GM10266 (cell line): ENCODE data around the gene G6PC3.
"Not testable (repeated sequence)": the region's sequence is repeated elsewhere in the genome, so short reads cannot be mapped to it uniquely, and the experiment has no call there.

Source experiments
- DNase-seq: peaks from one replicate; pipeline ENCODE4 v3.0.0; 2012; ENCODE audit errors: extremely low spot score
- TF ChIP-seq, protein P1 (sequence below): IDR thresholded peaks from 2 replicates; pipeline ENCODE4 v1.5.1; 2012; ENCODE audit warnings: mild to moderate bottlenecking, low read depth; ENCODE audit not compliant: control insufficient read depth, insufficient read depth; ENCODE audit errors: missing control alignments

G6PC3 gene

DNA sequence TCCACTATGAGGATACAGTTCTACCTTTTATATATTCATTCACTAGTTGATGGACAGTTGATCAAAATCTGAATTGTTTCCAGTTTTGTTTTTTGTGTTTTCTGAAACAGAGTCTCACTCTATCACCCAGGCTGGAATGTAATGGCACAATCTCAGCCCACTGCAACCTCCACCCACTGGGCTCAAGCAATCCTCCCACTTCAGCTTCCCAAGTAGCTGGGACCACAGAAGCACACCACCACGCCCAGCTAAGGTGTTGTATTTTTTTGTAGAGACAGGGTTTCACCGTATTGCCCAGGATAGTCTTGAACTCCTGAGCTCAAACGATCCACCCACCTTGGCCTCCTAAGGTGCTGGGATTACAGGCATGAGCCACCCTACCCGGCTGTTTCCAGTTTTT is 25.0 kb upstream of the G6PC3 start:
- TF ChIP-seq, protein P1, sequence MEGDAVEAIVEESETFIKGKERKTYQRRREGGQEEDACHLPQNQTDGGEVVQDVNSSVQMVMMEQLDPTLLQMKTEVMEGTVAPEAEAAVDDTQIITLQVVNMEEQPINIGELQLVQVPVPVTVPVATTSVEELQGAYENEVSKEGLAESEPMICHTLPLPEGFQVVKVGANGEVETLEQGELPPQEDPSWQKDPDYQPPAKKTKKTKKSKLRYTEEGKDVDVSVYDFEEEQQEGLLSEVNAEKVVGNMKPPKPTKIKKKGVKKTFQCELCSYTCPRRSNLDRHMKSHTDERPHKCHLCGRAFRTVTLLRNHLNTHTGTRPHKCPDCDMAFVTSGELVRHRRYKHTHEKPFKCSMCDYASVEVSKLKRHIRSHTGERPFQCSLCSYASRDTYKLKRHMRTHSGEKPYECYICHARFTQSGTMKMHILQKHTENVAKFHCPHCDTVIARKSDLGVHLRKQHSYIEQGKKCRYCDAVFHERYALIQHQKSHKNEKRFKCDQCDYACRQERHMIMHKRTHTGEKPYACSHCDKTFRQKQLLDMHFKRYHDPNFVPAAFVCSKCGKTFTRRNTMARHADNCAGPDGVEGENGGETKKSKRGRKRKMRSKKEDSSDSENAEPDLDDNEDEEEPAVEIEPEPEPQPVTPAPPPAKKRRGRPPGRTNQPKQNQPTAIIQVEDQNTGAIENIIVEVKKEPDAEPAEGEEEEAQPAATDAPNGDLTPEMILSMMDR, result no peak
- no peak for DNase-seq

DNA sequence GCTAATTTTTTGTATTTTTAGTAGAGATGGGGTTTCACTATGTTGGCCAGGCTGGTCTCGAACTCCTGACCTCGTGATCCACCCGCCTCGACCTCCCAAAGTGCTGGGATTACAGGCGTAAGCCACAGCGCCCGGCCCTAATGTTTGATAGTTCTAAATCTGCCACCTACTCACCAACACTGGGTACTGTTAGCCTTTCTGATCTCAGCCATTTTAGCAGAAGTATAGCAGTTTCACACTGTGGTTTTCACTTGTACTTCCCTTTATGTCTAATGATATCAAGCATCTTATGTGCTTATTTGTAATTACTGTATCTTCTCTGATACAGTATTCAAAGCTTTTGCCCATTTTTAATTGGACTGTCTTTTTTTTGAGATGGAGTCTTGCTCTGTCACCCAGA is 23.6 kb upstream of the G6PC3 start:
- DNase-seq, result not testable (repeated sequence)

DNA sequence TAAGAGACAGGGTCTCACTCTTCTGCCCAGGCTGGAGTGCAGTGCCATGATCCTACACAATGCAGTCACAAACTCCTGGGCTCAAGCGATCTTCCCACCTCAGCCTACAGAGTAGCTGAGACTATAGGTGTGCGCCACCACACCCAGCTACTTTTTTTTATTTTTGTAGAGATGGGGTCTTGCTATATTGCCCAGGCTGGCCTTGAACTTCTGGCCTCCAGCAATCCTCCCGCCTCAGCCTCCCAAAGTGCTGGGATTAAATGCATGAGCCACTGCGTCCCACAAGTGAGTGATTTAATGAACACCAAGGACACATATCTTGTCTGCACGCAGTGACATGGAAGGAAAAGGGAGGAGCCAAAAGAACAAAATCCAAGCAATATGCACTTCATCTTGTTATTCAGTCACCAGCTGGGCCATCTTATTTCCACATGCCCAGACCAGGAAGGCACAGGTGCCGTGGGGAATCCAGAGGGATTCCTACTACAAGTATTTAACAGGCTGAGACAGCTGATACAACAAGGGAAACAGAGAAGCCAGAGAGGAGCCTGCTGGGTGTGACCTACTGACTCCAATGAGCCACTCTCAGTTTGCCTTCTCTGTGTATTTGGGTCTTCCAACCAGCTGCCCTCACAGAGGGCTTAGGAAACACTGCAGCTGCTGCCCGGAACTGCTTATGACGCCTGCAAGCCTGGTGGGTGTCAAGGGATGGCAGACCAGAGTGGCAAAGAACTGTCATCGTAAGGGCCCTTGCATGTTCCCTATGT is 21.1 kb upstream of the G6PC3 start:
- DNase-seq, result no peak
- TF ChIP-seq, protein P1, result no peak

DNA sequence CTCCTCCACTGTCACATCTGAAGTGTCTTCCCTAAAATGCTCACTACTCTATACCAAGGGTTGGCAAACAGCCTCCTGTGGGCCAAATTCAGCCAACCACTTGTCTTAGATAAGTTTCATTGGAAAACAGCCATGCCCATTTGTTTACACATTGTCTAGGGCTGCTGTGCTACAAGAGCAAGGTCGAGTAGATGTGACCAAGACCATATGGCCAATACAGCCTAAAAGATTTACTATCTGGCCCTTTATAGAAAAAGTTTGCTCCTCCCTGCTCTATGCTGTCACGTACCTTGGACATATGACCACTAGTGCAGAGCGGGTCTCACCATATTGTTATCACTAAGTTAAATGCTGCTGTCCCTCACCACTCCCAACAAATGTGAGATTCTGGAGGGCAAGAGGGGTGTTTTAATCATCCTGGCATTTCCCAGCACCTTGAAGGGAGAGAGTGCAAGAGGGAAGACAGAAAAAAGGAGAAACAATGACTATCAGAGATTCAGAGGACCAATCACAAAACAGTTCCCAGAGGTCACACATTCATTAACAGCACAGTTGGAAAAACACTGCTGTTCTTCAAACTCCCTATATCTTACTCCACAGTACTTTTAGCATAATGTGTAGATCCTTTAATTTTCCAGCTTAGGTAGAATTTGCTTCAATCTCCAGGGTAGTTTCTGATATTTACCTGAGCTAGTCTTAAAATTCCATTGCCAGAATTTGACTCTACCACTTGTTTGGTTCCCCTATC is 17.2 kb upstream of the G6PC3 start:
- TF ChIP-seq, protein P1, result no peak
- no peak for DNase-seq

DNA sequence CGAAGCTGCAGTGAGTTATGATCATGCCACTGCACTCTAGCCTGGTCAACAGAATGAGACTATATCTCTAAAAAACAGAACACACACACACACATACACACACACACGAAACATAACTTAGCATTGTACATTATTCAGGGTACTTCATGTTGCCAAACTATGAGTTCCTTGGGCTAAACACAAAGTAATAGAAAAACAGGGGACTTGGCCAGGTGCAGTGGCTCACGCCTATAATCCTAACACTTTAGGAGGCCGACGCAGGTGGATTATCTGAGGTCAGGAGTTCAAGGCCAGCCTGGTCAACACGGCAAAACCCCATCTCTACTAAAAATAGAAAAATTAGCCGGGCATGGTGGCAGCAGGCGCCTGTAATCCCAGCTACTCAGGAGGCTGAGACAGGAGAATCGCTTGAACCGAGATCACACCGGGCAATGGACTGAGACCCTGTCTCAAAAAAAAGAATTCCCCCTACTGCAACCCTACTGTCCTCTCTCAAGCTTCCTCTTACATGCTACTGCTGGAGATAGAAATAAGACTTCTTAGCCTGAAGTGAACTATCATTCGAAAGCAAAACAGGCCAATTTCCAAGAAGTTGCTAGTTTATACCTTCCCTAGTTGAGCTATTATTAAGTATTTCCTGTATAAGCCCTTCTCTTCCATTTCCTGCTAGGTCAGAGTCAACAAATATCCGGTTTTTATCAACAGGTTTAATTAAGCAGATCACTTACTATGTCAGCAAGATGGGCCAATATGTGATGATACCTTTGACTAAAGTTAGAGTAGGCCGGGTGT is 11.2 kb upstream of the G6PC3 start:
- no peak for DNase-seq
- TF ChIP-seq, protein P1, result no peak

DNA sequence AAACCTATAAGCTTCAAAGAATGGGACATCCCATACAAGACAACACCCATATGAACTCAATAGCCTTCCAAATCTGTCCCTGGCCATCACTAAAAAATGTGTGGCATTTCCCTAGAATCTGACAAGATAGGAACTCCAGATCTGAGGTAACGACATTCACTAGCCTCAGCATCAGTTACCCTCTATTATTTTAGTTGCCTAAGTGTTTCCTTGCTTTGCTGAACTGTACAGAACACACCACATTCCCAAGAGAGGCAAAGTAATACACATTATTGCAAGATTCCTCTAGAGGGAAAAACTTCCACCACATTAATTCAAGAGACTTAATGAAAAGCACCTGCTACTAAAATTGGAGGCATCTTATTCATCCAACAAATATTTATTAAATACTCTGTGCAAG is 9.1 kb upstream of the G6PC3 start:
- TF ChIP-seq, protein P1, result no peak
- DNase-seq, result no peak

DNA sequence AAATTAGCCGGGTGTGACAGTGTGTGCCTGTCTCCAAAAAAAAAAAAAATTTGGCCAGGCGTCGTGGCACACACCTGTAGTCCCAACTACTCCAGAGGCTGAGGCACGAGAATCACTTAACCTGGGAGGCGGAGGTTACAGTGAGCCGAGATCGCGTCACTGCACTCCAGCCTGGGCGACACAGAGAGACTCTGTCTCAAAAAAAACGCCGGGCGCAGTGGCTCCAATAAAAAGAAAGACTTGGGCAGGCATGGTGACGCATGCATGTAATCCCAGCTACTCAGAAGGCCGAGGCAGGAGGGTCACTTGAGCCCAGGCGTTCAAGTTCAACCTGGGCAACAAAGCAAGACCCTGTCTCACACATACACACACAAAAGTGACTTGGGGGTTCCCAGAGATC is 7.7 kb upstream of the G6PC3 start:
- DNase-seq, result no peak
- TF ChIP-seq, protein P1, result no peak
